ENCODE measurements around the gene SEMA7A. TPM values are rescaled to one million over a fixed set of nuclear protein-coding genes. Genes with fewer than 3 reads are reported as not detected.

SEMA7A gene
- total and polyA plus RNA-seq, 2 experiments from 2014 or later = 2.4 to 9.5 TPM

GRCh38 chr15:74384881-74385643 is 48.7 kb downstream of the SEMA7A start:
- H3K4me1 ChIP-seq (ENCODE audit: insufficient read depth) = peaks cover 18% of the 10 kb centered on the region
- WGBS (ENCODE audit: low lambda C conversion rate, missing lambda C conversion rate) = 86% methylated on average over 5 of the region's 8 CpGs
- H3K9me2 ChIP-seq (replicated peaks; ENCODE audit: insufficient read depth) = no peaks in the 10 kb centered on the region
- no peaks in the 10 kb centered on the region for H4K20me1 ChIP-seq (ENCODE audit: insufficient read depth, poor library complexity, severe bottlenecking)
- H3K27me3 ChIP-seq = no peaks in the 10 kb centered on the region
- no peak overlapping the region for H2AFZ ChIP-seq
- H3K4me2 ChIP-seq = no peak overlapping the region
- TF ChIP-seq CTCF (IDR thresholded peaks at IDR 0.05; ENCODE audit: poor library complexity) (no peak), EZH2phosphoT487 (IDR thresholded peaks at IDR 0.05; ENCODE audit: low read depth, severe bottlenecking, unreplicated experiment) (no peak), EZH2 (IDR thresholded peaks at IDR 0.05; ENCODE audit: borderline replicate concordance) (no peak)
- no peaks in the 10 kb centered on the region for H3K36me3 ChIP-seq (replicated peaks; ENCODE audit: insufficient read depth, low read depth)
- no peak for DNase-seq (ENCODE audit: low spot score)
- H3K9me3 ChIP-seq (ENCODE audit: low read depth) = no peaks in the 10 kb centered on the region
- no peak overlapping the region for H3K4me3 ChIP-seq
- H3K79me2 ChIP-seq = no peaks in the 10 kb centered on the region
- no peak overlapping the region for H3K27ac ChIP-seq

GRCh38 chr15:74384566-74384880 is 49.2 kb downstream of the SEMA7A start:
- no peaks in the 10 kb centered on the region for H3K79me2 ChIP-seq
- no peak overlapping the region for H3K4me3 ChIP-seq
- no peaks in the 10 kb centered on the region for H4K20me1 ChIP-seq (ENCODE audit: insufficient read depth, poor library complexity, severe bottlenecking)
- H3K4me1 ChIP-seq (ENCODE audit: insufficient read depth) = peaks cover 13% of the 10 kb centered on the region
- H3K9me2 ChIP-seq (replicated peaks; ENCODE audit: insufficient read depth) = no peaks in the 10 kb centered on the region
- TF ChIP-seq EZH2 (IDR thresholded peaks at IDR 0.05; ENCODE audit: borderline replicate concordance) (no peak), CTCF (IDR thresholded peaks at IDR 0.05; ENCODE audit: poor library complexity) (no peak), EZH2phosphoT487 (IDR thresholded peaks at IDR 0.05; ENCODE audit: low read depth, severe bottlenecking, unreplicated experiment) (no peak)
- H3K4me2 ChIP-seq = no peak overlapping the region
- no peaks in the 10 kb centered on the region for H3K36me3 ChIP-seq (replicated peaks; ENCODE audit: insufficient read depth, low read depth)
- WGBS (ENCODE audit: low lambda C conversion rate, missing lambda C conversion rate) = 82% methylated on average over 3 of the region's 3 CpGs
- H3K27ac ChIP-seq = no peak overlapping the region
- no peak for DNase-seq (ENCODE audit: low spot score)
- no peak overlapping the region for H2AFZ ChIP-seq
- H3K27me3 ChIP-seq = no peaks in the 10 kb centered on the region
- no peaks in the 10 kb centered on the region for H3K9me3 ChIP-seq (ENCODE audit: low read depth)

GRCh38 chr15:74383695-74384565 is 49.8 kb downstream of the SEMA7A start:
- Histone ChIP-seq H3K4me1 (ENCODE audit: insufficient read depth) (peaks cover 7% of the 10 kb centered on the region), H4K20me1 (ENCODE audit: insufficient read depth, poor library complexity, severe bottlenecking) (no peaks in the 10 kb centered on the region), H3K9me3 (ENCODE audit: low read depth) (no peaks in the 10 kb centered on the region), H3K4me3 (no peak overlapping the region), H3K79me2 (no peaks in the 10 kb centered on the region), H2AFZ (no peak overlapping the region), H3K27ac (no peak overlapping the region), H3K4me2 (no peak overlapping the region), H3K9me2 (replicated peaks; ENCODE audit: insufficient read depth) (no peaks in the 10 kb centered on the region), H3K36me3 (replicated peaks; ENCODE audit: insufficient read depth, low read depth) (no peaks in the 10 kb centered on the region), H3K27me3 (no peaks in the 10 kb centered on the region)
- TF ChIP-seq CTCF (IDR thresholded peaks at IDR 0.05; ENCODE audit: poor library complexity) (no peak), EZH2 (IDR thresholded peaks at IDR 0.05; ENCODE audit: borderline replicate concordance) (no peak), EZH2phosphoT487 (IDR thresholded peaks at IDR 0.05; ENCODE audit: low read depth, severe bottlenecking, unreplicated experiment) (no peak)
- DNase-seq (ENCODE audit: low spot score) = peak; percentile 50
- WGBS (ENCODE audit: low lambda C conversion rate, missing lambda C conversion rate) = 84% methylated on average over 8 of the region's 8 CpGs

Measured in hepatocyte (in vitro differentiated cells).